GM19324 (cell line): ENCODE data around the gene NOD1.

Source experiments
- ATAC-seq: cut with Tn5 transposase; IDR thresholded peaks from one replicate; pipeline ENCODE4 v1.9.1; 2021; ENCODE audit warnings: mild to moderate bottlenecking, moderate library complexity; ENCODE audit not compliant: unreplicated experiment, low FRiP score

The NOD1 gene

GRCh38 chr7:30451539-30452279 is 26.9 kb downstream of the NOD1 start:
- ATAC-seq: no peak

GRCh38 chr7:30450983-30451497 is 27.5 kb downstream of the NOD1 start:
- no peak for ATAC-seq

DNA sequence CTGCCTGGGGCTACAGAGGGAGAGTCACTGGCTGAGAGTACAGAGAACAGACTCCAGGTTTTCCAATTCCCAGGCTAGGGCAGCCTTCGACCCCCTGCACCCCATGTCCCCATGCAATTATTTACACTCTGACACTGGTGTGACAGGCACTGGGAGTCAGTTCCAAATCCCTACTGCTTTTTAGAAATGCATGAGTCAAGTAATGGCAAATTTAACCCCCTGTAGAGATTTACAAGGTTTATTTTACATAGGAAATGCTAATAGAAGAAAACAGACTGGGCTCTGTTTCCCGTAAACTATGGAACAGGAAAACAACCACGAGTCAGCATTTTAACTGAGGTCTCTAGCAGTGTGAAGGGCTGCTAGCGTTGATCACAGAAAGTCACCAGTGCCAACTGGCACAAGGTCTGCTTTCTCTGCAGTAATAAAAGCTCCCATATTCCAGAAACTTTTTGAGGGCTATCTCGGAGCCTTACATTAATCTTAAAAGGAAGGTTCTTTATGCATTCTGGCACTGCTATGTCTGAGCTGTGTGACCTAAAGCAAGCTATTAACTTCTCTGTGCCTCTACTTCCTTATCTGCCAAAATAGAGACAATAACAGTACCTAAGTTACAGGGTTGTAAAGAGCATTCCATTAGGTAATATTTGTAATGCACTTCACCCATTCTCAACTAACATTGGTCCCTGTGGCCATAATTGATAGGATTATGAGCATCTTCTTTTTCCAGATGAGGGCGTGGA is 28.2 kb downstream of the NOD1 start:
- no peak for ATAC-seq

DNA sequence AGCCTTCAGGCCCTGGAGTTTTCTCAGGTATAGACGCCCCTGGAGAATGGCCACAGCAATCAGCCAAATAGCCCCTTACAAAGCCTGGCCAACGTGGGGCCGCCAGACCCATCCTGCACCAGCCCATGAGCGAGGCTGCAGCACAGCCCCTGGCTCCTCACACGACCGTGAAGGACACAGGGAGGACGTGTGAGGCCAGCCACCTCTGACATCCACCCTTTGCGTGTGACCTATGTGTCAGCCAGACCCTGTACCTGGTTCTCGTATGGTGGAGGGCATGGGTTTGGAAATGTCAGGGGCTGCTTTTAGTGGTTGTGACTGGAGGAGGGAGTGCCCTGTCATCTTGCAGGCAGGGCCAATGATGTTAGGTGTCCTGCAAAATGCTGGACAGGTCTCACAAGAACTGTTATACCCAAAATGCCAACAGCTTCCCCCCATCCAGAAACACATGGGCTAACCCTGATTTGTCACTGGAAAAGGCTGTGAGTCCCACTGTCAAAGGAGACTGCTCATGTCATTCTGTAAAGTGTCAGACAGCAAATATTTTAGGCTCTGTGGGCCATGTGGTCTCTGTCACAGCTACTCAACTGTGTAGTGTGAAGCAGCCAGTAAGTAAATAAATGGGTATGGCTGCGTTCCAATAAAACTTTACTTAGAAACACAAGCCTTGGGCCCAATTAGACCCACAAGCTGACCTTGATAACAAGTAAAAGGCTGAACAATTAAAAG is 30.0 kb downstream of the NOD1 start:
- no peak for ATAC-seq

DNA sequence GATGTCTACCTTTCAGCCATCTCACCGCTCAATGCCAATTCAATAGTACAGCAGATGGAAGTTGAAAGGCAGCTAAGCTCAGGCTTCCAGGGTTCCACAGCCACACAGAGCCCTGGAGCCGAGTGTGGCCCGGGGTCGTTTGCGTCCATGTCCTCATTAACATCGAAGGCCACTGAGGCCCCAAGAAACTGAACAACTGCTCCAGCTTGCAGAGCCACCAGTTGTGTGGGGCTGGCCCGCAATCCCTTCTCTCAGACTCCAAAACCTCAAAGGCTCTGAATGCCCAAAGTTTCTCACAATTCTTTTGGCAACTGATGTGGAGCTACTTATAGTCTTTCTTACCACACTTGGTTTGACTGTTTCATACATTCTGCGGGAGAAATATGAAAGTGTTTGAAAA is 31.1 kb downstream of the NOD1 start:
- no peak for ATAC-seq

- ATAC-seq: no peak
These were observed 32.3 kb downstream of the NOD1 start for GRCh38 chr7:30446266-30446665.

DNA sequence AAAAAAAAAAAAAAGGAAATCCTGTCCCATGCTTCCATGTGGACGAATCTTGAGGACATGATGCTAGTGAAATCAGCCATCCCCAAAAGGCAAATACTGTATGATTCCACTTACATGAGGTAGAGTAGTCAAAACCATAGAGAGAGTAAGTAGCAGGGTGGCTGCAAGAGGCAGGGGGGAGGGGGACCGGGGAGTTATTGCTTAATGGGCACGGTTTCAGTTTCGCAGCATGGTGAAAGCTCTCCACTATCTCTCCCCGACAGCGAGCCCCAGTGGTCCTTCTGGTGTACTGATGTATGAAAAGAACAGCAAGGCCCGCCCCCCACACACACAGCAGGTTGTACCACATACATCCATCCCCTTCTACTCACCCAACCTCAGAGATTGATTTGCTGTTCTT is 32.8 kb downstream of the NOD1 start:
- ATAC-seq: peak; percentile 93

DNA sequence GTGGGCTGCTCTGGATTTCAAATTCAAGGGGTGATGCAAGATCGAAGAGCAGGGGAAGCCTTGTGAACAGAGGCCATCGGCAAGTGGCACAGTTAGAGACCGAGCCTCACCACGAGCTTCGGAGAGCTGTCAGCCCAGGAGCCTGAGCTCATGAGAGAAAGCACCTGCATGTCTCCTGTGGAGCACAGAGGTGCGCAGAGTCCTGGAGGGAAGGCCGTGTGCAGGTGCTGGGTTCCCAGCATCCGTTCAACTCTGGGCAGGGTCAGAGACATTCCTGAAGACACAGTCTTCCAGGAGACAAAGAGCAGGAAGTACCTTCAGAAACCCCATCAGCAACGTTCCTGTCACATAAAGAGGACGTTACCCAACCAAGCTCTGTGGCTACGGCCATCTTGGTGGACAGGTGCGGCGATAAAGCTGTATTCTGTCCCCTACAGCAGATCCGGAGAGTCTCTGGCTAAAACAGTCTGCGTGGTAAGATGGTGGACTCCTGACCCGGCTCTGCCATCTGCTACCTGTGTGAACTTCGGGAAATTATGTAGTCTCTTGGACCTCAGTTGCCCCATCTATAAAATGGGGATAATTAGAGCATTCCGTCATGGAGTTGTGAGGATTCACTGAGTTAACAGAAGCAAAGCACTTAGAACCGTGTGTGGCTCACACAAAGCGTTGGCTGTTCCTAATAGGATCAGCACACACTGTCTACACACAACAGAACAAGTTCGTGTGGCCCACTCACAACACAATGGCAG is 40.6 kb downstream of the NOD1 start:
- no peak for ATAC-seq

DNA sequence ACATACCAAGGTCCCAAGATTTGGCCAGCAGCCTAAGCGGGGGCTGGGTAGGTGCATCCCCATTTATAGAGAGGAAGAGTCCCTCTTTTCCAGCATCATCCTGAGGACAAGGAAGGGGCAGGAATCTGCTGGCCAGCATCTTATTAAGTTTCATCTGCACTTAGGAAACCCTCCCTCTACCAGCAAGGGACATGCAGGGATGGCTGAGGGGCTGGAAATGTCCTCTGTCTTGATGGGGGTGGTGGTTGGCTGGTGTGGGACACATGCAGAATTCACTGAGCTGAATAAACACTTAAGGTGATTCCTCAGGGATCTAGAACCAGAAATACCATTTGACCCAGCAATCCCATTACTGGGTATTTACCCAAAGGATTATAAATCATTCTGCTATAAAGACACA is 42.1 kb downstream of the NOD1 start:
- ATAC-seq: no peak

GRCh38 chr7:30436046-30436445 is 42.5 kb downstream of the NOD1 start:
- ATAC-seq: no peak

DNA sequence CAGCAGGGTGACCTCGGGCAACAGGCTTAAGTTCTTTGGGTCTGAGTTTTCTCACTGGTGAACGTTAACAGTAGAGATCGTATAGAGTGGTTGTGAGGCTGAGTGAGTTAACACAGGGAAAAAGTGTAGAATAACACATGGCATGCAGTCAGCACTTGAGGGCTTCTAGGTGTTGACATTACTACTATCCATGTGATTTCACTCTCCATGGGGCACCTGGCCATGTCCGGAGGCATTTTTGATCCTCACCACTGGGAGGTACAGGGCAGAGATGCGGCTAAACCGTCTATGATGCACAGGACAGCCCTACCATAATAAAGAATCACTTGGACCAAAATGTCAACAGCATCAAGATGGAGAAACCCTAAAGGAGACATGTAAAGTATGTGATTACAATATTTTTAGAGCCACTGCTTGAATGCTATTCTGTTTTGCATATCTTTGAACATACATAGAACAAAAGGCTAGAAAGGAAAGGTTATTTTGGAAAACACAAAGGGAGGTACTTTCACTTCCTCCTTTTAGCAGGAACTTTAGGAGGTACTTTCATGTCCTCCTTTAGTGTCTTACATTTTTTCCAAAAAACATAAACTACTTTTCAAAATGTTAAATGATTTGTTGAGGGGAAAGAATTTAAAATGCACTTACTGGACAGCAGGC is 44.3 kb downstream of the NOD1 start:
- ATAC-seq: no peak

DNA sequence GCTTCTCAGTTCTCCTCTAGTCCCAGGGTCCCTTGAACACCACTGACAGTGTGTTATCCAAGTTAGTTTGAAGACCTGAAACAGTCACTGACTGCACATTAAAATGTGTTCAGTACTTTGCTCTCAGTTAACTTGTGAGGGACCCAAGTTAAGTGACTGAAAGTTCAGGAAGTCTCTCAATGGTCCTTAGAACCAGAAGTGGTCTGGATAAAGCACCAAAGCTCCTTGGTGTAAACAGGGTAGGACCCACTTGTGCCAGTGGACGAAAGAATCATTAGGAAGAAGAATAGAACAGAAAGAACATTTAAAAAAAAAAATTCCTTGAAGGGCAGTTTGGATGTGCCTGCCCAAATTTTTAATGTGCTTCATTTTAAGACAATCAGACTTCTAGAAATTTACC is 45.1 kb downstream of the NOD1 start:
- no peak for ATAC-seq

DNA sequence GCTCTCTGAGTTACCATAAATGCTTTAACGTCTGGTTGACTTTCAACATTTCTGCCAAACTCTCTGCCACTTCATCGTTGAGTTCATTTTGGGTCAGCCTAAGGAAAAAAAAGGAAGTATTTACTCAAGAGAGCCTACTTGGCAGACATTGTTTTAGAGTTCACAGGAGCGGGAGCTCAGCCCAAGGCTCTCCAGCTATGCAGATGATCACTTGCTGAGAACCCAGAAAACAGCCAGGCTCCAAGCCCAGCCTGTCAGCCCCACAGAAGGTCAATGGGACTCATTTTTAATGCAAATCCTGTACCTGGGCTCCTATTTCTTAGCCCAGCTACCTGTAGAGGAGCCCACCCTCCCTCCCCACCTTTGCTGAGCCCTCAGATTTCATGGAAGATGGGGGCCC is 45.5 kb downstream of the NOD1 start:
- no peak for ATAC-seq

DNA sequence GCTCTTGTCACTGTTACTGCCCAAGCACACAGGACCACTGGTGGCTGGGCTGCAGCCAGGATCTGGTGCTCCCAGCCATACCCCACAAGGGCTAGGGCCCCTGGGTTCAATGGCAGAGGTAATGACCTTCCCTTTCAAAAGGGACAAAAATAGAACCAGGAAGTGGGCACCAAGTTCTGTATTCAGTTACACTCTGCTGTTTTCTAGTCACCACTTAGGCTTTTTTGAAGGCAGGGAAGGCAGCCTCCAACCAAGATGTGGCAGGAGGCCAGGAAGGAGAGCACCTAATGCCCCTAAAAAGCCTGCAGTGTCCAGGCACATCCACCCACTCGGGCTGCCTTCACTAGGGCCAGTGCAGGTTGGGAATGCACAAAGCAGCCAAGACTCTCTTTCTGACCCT is 47.8 kb downstream of the NOD1 start:
- no peak for ATAC-seq

DNA sequence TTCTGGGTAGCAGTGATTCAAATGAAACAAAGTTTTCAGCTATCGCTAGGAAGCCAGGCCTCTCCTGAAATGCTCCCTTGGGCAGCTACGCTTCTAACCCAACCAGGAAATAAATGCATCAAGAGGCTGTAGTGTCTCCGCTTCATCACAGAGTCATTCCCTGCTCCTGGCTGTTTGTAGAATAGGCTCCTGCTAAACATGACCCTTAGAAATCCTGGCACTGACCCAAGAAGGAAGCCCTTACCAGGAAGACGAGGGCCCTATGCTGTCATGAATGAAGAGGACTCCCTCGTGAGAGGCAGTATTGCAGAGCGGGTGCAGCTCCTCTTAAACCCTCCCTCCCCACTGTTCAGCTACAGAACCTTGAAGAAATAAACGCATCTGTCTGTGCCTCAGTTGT is 48.3 kb downstream of the NOD1 start:
- ATAC-seq: no peak

DNA sequence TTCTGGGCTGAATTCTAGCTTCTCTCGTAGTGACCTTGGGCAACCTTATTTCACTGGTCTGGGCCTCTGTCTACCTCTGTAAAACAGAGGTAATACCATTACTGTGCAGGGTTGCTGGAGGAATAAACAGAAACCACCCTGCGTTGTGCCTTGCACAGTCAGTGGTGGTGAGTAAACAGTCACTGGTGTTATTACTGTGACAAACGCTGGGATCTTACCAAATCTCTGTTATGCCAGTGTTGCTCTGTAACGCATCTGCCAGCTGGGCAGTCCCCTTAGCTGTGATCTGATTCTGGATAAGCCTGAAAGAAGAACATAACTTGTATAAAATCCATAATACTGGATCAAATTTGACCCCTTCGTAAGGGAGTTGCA is 49.4 kb downstream of the NOD1 start:
- ATAC-seq: no peak

- ATAC-seq: no peak
These were observed 50.1 kb downstream of the NOD1 start for GRCh38 chr7:30428246-30429155.

GRCh38 chr7:30427296-30428070 is 51.1 kb downstream of the NOD1 start:
- ATAC-seq: no peak
